Sigmoid colon (tissue), 7 donors: ENCODE data around the gene MEI1. TPM values are rescaled to one million over a fixed set of nuclear protein-coding genes. Genes with fewer than 3 reads are reported as not detected.

ENCODE experiments used
- DNase-seq: peaks from one replicate; pipeline ENCODE4 v3.0.0-alpha.2; 2019
- H3K27ac ChIP-seq, 4 donors: fragments of 200-600 bp; sonication (generic); one replicate each; pipeline ENCODE4 v1.5.1; 2016 to 2019; ENCODE audit warnings: mild to moderate bottlenecking in 1 of 4
- H3K27me3 ChIP-seq, 3 donors: fragments of 200-600 bp; sonication (generic); one replicate each; pipeline ENCODE4 v1.5.1; 2019; ENCODE audit warnings: mild to moderate bottlenecking in 1 of 3
- H3K36me3 ChIP-seq, 4 donors: fragments of 200-600 bp; sonication (generic); one replicate each; pipeline ENCODE4 v1.5.1; 2016 to 2019
- H3K4me1 ChIP-seq, 4 donors: fragments of 200-600 bp; sonication (generic); one replicate each; pipeline ENCODE4 v1.5.1; 2017 to 2019
- H3K4me3 ChIP-seq, 4 donors: fragments of 200-600 bp; sonication (generic); one replicate each; pipeline ENCODE4 v1.5.1; 2017 to 2019; ENCODE audit warnings: mild to moderate bottlenecking in 2 of 4, moderate library complexity in 1 of 4
- H3K9me3 ChIP-seq, 4 donors: fragments of 200-600 bp in 3 of 4; sonication (generic) in 3 of 4; one replicate each; pipeline versions ENCODE4 v1.5.1 to v1.6.1; 2013 to 2019
- EP300 ChIP-seq, 4 donors: sonication (generic); formaldehyde crosslinking; IDR thresholded peaks; one replicate each; pipeline ENCODE4 v1.6.1; 2017; ENCODE audit warnings: antibody characterized with exemption in 4 of 4
- POLR2A ChIP-seq, 2 donors: fragments of 450-650 bp; IDR thresholded peaks; one replicate each; pipeline ENCODE4 v1.6.1; 2016; ENCODE audit warnings: antibody characterized with exemption in 2 of 2, mild to moderate bottlenecking in 2 of 2, moderate library complexity in 2 of 2
- POLR2AphosphoS5 ChIP-seq, 4 donors: sonication (generic); formaldehyde crosslinking; IDR thresholded peaks; one replicate each; pipeline ENCODE4 v1.6.1; 2017; ENCODE audit warnings: antibody characterized with exemption in 4 of 4
- WGBS, 2 donors: extraction: QIAGEN DNeasy Blood & Tissue Kit; methylation state at CpG; one replicate each; pipeline ENCODE4 v1.1.7; 2013; 5-methylcytosine and 5-hydroxymethylcytosine counted together
- intact Hi-C: fragments of 100-400 bp; cut with DNase I; formaldehyde crosslinking; loops from one replicate; pipeline ENCODE4 v1.15.1; 2023
- polyA plus RNA-seq, 3 donors: library from polyadenylated mRNA; stranded (reverse); fragments of 200-250 nt; gene quantifications; one replicate each; pipeline ENCODE4 v1.2.3, GENCODE V29; 2013
- total RNA-seq, 4 donors: library from RNA; depleted of rRNA; stranded (reverse); fragments of >200 nt; gene quantifications; one replicate each; pipeline ENCODE4 v1.1.0, GENCODE V29; 2016
- TF ChIP-seq, protein P1 (sequence below), 4 experiments: fragments of 450-650 bp in 3 of 4; fragments of 200-600 bp in 1 of 4; IDR thresholded peaks; one replicate each; pipeline ENCODE4 v1.5.1; 2016 to 2019; ENCODE audit warnings: antibody characterized with exemption in 4 of 4, mild to moderate bottlenecking in 3 of 4, moderate library complexity in 2 of 4
- donor health status: healthy with polysubstance abuse.
- donor health status: Bipolar disorder and iron deficiency.
- donor health status: healthy.

The MEI1 gene
- total and polyA plus RNA-seq, 7 donors = 0.54 to 6.4 (median 1.2) TPM; not detected in 2

DNA sequence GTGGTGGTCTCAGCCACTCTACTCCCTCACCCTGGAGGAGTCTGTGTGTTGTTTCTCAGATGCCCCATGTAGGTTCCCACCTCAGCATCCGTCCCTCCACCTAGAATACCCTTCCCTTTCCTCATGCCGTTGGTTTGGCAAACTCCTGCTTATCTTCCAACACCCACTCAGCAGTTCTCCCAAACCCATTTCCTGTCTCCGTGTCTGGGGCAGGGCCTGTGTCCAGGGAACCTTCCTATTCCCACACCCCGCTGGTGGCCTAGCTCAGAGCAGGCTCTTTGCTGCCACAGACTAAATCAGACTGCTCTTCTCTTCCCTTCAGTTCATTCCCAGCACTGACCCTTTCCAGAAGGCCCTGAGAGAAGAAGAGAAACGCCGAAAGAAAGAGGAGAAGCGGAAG, 126.1 kb downstream of the MEI1 start:
- intact Hi-C loops = no loop called here
- Histone ChIP-seq H3K9me3 (no peaks in the 10 kb centered on the region), H3K27ac (no peak overlapping the region), H3K27me3 (no peaks in the 10 kb centered on the region), H3K4me3 (no peak overlapping the region), H3K4me1 (peaks cover 0 to 8% (median 0%) of the 10 kb centered on the region in 4 donors), H3K36me3 (no peaks in the 10 kb centered on the region)
- no peak for DNase-seq
- 65 to 75% methylated on average over 7 of the region's 7 CpGs for WGBS, 2 donors
- no peak for TF ChIP-seq POLR2AphosphoS5 (IDR thresholded peaks at IDR 0.05)
- TF ChIP-seq, protein P1, sequence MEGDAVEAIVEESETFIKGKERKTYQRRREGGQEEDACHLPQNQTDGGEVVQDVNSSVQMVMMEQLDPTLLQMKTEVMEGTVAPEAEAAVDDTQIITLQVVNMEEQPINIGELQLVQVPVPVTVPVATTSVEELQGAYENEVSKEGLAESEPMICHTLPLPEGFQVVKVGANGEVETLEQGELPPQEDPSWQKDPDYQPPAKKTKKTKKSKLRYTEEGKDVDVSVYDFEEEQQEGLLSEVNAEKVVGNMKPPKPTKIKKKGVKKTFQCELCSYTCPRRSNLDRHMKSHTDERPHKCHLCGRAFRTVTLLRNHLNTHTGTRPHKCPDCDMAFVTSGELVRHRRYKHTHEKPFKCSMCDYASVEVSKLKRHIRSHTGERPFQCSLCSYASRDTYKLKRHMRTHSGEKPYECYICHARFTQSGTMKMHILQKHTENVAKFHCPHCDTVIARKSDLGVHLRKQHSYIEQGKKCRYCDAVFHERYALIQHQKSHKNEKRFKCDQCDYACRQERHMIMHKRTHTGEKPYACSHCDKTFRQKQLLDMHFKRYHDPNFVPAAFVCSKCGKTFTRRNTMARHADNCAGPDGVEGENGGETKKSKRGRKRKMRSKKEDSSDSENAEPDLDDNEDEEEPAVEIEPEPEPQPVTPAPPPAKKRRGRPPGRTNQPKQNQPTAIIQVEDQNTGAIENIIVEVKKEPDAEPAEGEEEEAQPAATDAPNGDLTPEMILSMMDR (IDR thresholded peaks at IDR 0.05) = no peak
- no peak for TF ChIP-seq POLR2A (IDR thresholded peaks at IDR 0.05)
- TF ChIP-seq EP300 (IDR thresholded peaks at IDR 0.05) = no peak

- no peak overlapping the region for H3K4me3 ChIP-seq
- no peaks in the 10 kb centered on the region for H3K36me3 ChIP-seq
- peaks cover 0 to 8% (median 0%) of the 10 kb centered on the region in 4 donors for H3K4me1 ChIP-seq
- WGBS, 2 donors = 34 to 75% methylated on average over 3 of the region's 3 CpGs
- no peaks in the 10 kb centered on the region for H3K9me3 ChIP-seq
- TF ChIP-seq, protein P1 (IDR thresholded peaks at IDR 0.05) = no peak
- no peak for TF ChIP-seq POLR2AphosphoS5 (IDR thresholded peaks at IDR 0.05)
- no peak for TF ChIP-seq EP300 (IDR thresholded peaks at IDR 0.05)
- TF ChIP-seq POLR2A (IDR thresholded peaks at IDR 0.05) = no peak
- intact Hi-C loops = no loop called here
- no peaks in the 10 kb centered on the region for H3K27me3 ChIP-seq
- H3K27ac ChIP-seq = no peak overlapping the region
- DNase-seq = no peak
Measured at GRCh38 chr22:41826021-41826420, 126.7 kb downstream of the MEI1 start.

DNA sequence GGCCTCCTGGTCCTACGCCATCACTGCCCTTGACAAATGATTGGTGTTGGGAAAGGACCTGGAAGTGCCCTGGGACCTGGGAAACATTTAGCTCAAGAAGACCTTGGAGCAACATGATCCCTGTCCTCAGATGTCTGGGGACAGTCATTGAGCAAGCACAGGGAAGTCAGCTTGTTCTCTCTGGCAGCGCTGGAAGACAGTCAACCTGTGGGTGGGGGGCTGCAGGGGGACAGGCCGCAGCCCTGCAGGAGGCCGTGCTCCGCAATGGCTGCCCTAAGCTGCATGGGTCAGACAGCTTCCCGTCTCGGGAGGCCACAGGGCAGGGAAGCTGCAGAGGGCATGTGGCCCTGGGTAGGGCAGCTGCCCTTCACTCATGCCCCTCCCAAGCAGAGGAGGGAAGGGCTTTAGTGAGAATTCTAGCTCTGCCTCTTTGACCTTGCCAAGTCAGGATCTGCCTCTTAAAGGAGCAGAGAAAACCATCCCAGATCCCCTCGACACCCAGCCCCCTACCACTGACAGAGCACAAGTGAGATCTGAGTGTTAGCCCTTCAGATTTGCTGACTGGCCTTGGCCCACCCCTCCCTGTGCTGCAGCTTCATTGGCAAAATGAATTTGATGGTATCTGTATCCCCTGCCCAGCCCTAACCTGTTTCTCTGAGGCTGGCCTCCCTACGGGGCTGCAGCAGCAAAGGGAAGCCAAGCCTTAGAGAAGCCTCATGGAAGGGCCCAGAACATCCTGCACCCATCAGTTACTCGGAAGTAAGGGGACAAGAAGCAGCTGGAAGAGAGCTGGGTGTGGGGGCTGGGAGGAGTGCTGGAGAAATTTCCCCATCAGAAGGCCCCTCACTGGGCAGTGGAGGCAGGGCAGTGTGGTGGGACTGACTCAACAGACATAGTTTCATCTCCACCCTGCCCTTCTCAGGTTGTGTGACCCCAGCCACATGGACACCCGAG, 127.4 kb downstream of the MEI1 start:
- 37 to 66% methylated on average over 11 of the region's 11 CpGs for WGBS, 2 donors
- Histone ChIP-seq H3K4me1 (peaks cover 0 to 12% (median under 1%) of the 10 kb centered on the region in 4 donors), H3K4me3 (no peak overlapping the region), H3K9me3 (no peaks in the 10 kb centered on the region), H3K36me3 (no peaks in the 10 kb centered on the region), H3K27me3 (no peaks in the 10 kb centered on the region), H3K27ac (no peak overlapping the region)
- intact Hi-C loops = no loop called here
- DNase-seq = no peak
- TF ChIP-seq, protein P1 (IDR thresholded peaks at IDR 0.05) = peak in 1 of 4 experiments; percentile 6
- no peak for TF ChIP-seq EP300 (IDR thresholded peaks at IDR 0.05)

DNA sequence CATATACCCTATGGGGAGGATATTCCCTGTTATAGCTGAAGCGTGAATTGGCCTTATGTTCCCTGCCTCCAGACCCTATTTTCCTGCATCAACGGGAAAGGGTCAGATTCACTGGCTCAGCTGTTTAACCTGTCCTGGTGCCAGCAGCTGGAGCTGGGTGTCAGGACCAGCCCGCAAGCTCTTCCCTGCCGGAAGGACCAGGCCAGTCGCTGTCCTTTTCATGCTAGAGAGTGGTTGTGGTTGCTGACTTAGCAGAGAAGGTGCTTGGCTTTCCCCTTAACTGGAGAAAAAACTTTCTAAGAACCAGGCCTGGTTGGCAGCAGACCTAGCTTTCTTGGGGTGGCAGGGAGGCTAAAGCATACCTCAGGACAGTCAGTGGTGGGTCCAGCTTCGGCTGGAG, 128.4 kb downstream of the MEI1 start:
- Histone ChIP-seq H3K36me3 (no peaks in the 10 kb centered on the region), H3K27ac (no peak overlapping the region), H3K27me3 (no peaks in the 10 kb centered on the region), H3K4me3 (no peak overlapping the region), H3K4me1 (peaks cover 0 to 18% (median 4%) of the 10 kb centered on the region in 4 donors), H3K9me3 (no peaks in the 10 kb centered on the region)
- no peak for DNase-seq
- TF ChIP-seq POLR2A (IDR thresholded peaks at IDR 0.05) (no peak), POLR2AphosphoS5 (IDR thresholded peaks at IDR 0.05) (no peak), EP300 (IDR thresholded peaks at IDR 0.05) (no peak)
- TF ChIP-seq, protein P1 (IDR thresholded peaks at IDR 0.05) = no peak
- WGBS, 2 donors = 86 to 89% methylated on average over 6 of the region's 6 CpGs
- intact Hi-C loops = no loop called here
